ENCODE measurements around the gene WAC. TPM values are rescaled to one million over a fixed set of nuclear protein-coding genes. Genes with fewer than 3 reads are reported as not detected.
"Not testable (repeated sequence)": the region's sequence is repeated elsewhere in the genome, so short reads cannot be mapped to it uniquely, and the experiment has no call there.

The WAC gene
- polyA plus RNA-seq, 1 donor from 2014 or later, result 63.9 TPM

GRCh38 chr10:28490256-28490865 is 42.6 kb upstream of the WAC start:
- not testable (repeated sequence) for H3K9ac ChIP-seq (ENCODE audit: low read length); H3K79me2 ChIP-seq (replicated peaks; ENCODE audit: insufficient read depth, low read length); H3K36me3 ChIP-seq (ENCODE audit: insufficient read depth, low read length); H4K20me1 ChIP-seq (ENCODE audit: insufficient read depth); H3K27me3 ChIP-seq (ENCODE audit: insufficient read depth, low read depth, low read length); H2AFZ ChIP-seq (ENCODE audit: low read depth, low read length); H3K9me3 ChIP-seq (ENCODE audit: low read length); H3F3A ChIP-seq (ENCODE audit: insufficient read depth, low read length, poor library complexity, severe bottlenecking); H3K27ac ChIP-seq (ENCODE audit: low read length); H3K4me2 ChIP-seq (ENCODE audit: low read length); H3K9me2 ChIP-seq (ENCODE audit: insufficient read depth, low read length); H3K4me3 ChIP-seq (ENCODE audit: low read length)

- Histone ChIP-seq H3K27ac (ENCODE audit: low read length) (no peak overlapping the region), H3K4me2 (ENCODE audit: low read length) (no peak overlapping the region), H3K9me2 (ENCODE audit: insufficient read depth, low read length) (no peaks in the 10 kb centered on the region), H3K79me2 (replicated peaks; ENCODE audit: insufficient read depth, low read length) (no peaks in the 10 kb centered on the region), H3K27me3 (ENCODE audit: insufficient read depth, low read depth, low read length) (no peaks in the 10 kb centered on the region), H3F3A (ENCODE audit: insufficient read depth, low read length, poor library complexity, severe bottlenecking) (no peaks in the 10 kb centered on the region), H3K36me3 (ENCODE audit: insufficient read depth, low read length) (no peaks in the 10 kb centered on the region), H4K20me1 (ENCODE audit: insufficient read depth) (no peaks in the 10 kb centered on the region), H3K9me3 (ENCODE audit: low read length) (no peaks in the 10 kb centered on the region), H3K4me3 (ENCODE audit: low read length) (no peak overlapping the region), H2AFZ (ENCODE audit: low read depth, low read length) (no peak overlapping the region), H3K9ac (ENCODE audit: low read length) (no peak overlapping the region)
- TF ChIP-seq RAD21 (conservative IDR thresholded peaks at IDR 0.05) (no peak), CTCF (IDR thresholded peaks at IDR 0.05; ENCODE audit: poor library complexity, severe bottlenecking) (no peak)
Observed at GRCh38 chr10:28492116-28492920, 40.6 kb upstream of the WAC start.

- Histone ChIP-seq H3K79me2 (replicated peaks; ENCODE audit: insufficient read depth, low read length) (no peaks in the 10 kb centered on the region), H3K36me3 (ENCODE audit: insufficient read depth, low read length) (no peaks in the 10 kb centered on the region), H3K27ac (ENCODE audit: low read length) (no peak overlapping the region), H4K20me1 (ENCODE audit: insufficient read depth) (no peaks in the 10 kb centered on the region), H3K9me2 (ENCODE audit: insufficient read depth, low read length) (no peaks in the 10 kb centered on the region), H2AFZ (ENCODE audit: low read depth, low read length) (no peak overlapping the region), H3K9ac (ENCODE audit: low read length) (no peak overlapping the region), H3K27me3 (ENCODE audit: insufficient read depth, low read depth, low read length) (no peaks in the 10 kb centered on the region), H3K9me3 (ENCODE audit: low read length) (no peaks in the 10 kb centered on the region), H3K4me3 (ENCODE audit: low read length) (no peak overlapping the region), H3K4me2 (ENCODE audit: low read length) (no peak overlapping the region), H3F3A (ENCODE audit: insufficient read depth, low read length, poor library complexity, severe bottlenecking) (no peaks in the 10 kb centered on the region)
- TF ChIP-seq RAD21 (conservative IDR thresholded peaks at IDR 0.05) (no peak), TAF1 (IDR thresholded peaks at IDR 0.05; ENCODE audit: low read depth) (no peak)
Observed at GRCh38 chr10:28494420-28494819, 38.5 kb upstream of the WAC start.

- Histone ChIP-seq H4K20me1 (ENCODE audit: insufficient read depth) (no peaks in the 10 kb centered on the region), H3K9ac (ENCODE audit: low read length) (no peak overlapping the region), H3K4me2 (ENCODE audit: low read length) (no peak overlapping the region), H3K4me3 (ENCODE audit: low read length) (no peak overlapping the region), H3K27me3 (ENCODE audit: insufficient read depth, low read depth, low read length) (no peaks in the 10 kb centered on the region), H3K9me3 (ENCODE audit: low read length) (no peaks in the 10 kb centered on the region), H2AFZ (ENCODE audit: low read depth, low read length) (no peak overlapping the region), H3K36me3 (ENCODE audit: insufficient read depth, low read length) (no peaks in the 10 kb centered on the region), H3F3A (ENCODE audit: insufficient read depth, low read length, poor library complexity, severe bottlenecking) (no peaks in the 10 kb centered on the region), H3K79me2 (replicated peaks; ENCODE audit: insufficient read depth, low read length) (no peaks in the 10 kb centered on the region), H3K27ac (ENCODE audit: low read length) (no peak overlapping the region), H3K9me2 (ENCODE audit: insufficient read depth, low read length) (no peaks in the 10 kb centered on the region)
- TF ChIP-seq SMC3 (conservative IDR thresholded peaks at IDR 0.05; ENCODE audit: poor library complexity), result no peak
- no peak for TF ChIP-seq MXI1 (conservative IDR thresholded peaks at IDR 0.05; ENCODE audit: poor library complexity, severe bottlenecking)
- no peak for TF ChIP-seq REST (IDR thresholded peaks at IDR 0.05; ENCODE audit: borderline replicate concordance)
- TF ChIP-seq CTCF (IDR thresholded peaks at IDR 0.05; ENCODE audit: poor library complexity, severe bottlenecking), result no peak
Observed at GRCh38 chr10:28495084-28495483, 37.8 kb upstream of the WAC start.
